Measurements from ENCODE around the gene CALD1.

- TF ChIP-seq CTCF (IDR thresholded peaks at IDR 0.05; ENCODE audit: low read length) (no peak), EZH2 (IDR thresholded peaks at IDR 0.05; ENCODE audit: borderline replicate concordance, low read length) (no peak)
Observed at GRCh38 chr7:134825666-134826065, 46.2 kb downstream of the CALD1 start.

Data from OCI-LY1 (cell line).